ENCODE data around the gene CUBN. TPM values are rescaled to one million over a fixed set of nuclear protein-coding genes. Genes with fewer than 3 reads are reported as not detected.
A peak's percentile ranks its signal among the peaks of the same experiment; 100 is the strongest.

Gene CUBN
- total and polyA plus RNA-seq, 9 of the 15 experiments (the other 6 are each of a cell fraction or from before 2014, with no cell fraction given), result 0.04 to 0.33 (median 0.09) TPM

- no peak for TF ChIP-seq ZBTB49 (CRISPR knock-in tag; IDR thresholded peaks at IDR 0.05; ENCODE audit: borderline replicate concordance)
- no peak for TF ChIP-seq SMAD3 (CRISPR knock-in tag; conservative IDR thresholded peaks at IDR 0.05)
- no peak for TF ChIP-seq ZNF77 (CRISPR knock-in tag; IDR thresholded peaks at IDR 0.05)
- TF ChIP-seq RBM17 (IDR thresholded peaks at IDR 0.05; ENCODE audit: borderline replicate concordance, low read depth, low read length), result no peak
- TF ChIP-seq PHF8 (IDR thresholded peaks at IDR 0.05; ENCODE audit: borderline replicate concordance, low read length), result no peak
- TF ChIP-seq MAFF (IDR thresholded peaks at IDR 0.05; ENCODE audit: low read length), result peak; percentile 34; the same call in 1 of the 2 replicates
- no peak for TF ChIP-seq CEBPG (CRISPR knock-in tag; IDR thresholded peaks at IDR 0.05)
- TF ChIP-seq CEBPG (tag; conservative IDR thresholded peaks at IDR 0.05 in 1 of 2, IDR thresholded peaks at IDR 0.05 in 1 of 2), result no peak; a peak in 1 of 4 replicates
- TF ChIP-seq ZNF644 (tag; IDR thresholded peaks at IDR 0.05; ENCODE audit: low read depth), result no peak
- TF ChIP-seq BDP1 (IDR thresholded peaks at IDR 0.05; ENCODE audit: insufficient read depth, insufficient read length), result no peak
- TF ChIP-seq ZNF280B (CRISPR knock-in tag; IDR thresholded peaks at IDR 0.05), result no peak
- TF ChIP-seq JUND (IDR thresholded peaks at IDR 0.05; ENCODE audit: borderline replicate concordance, low read depth, low read length), result no peak
- TF ChIP-seq JUND (tag; IDR thresholded peaks at IDR 0.05; ENCODE audit: borderline replicate concordance, low read depth, low read length), result no peak; the same call in 2 of the 3 replicates
- TF ChIP-seq BCOR (IDR thresholded peaks at IDR 0.05), result no peak
- no peak for TF ChIP-seq ZNF253 (CRISPR knock-in tag; conservative IDR thresholded peaks at IDR 0.05)
- no peak for TF ChIP-seq CCNT2 (IDR thresholded peaks at IDR 0.05; ENCODE audit: borderline replicate concordance, extremely low read depth, insufficient read length, low read depth, low read length)
- no peak for TF ChIP-seq ZNF668 (CRISPR knock-in tag; IDR thresholded peaks at IDR 0.05)
- no peak for TF ChIP-seq GTF2B (IDR thresholded peaks at IDR 0.05; ENCODE audit: extremely low read depth, insufficient read length)
- no peak for TF ChIP-seq ZNF511 (CRISPR knock-in tag; IDR thresholded peaks at IDR 0.05)
- TF ChIP-seq HNRNPK (IDR thresholded peaks at IDR 0.05; ENCODE audit: low read depth, low read length, poor library complexity, severe bottlenecking), result no peak
- TF ChIP-seq ZBTB43 (CRISPR knock-in tag; IDR thresholded peaks at IDR 0.05), result no peak
- peak; percentile 83 for TF ChIP-seq ZNF316 (IDR thresholded peaks at IDR 0.05)
- no peak for TF ChIP-seq NFATC3 (IDR thresholded peaks at IDR 0.05)
- TF ChIP-seq RFX1 (IDR thresholded peaks at IDR 0.05), result no peak
These were observed 80.4 kb downstream of the CUBN start (continued) for GRCh38 chr10:17049195-17049594.

Measured in K562 (cell line).